GM18951 (cell line): ENCODE measurements around the gene VSTM2B.

Source experiments
- POLR2A ChIP-seq: IDR thresholded peaks from 4 replicates; pipeline ENCODE4 v1.6.1; 2011; ENCODE audit warnings: mild to moderate bottlenecking; ENCODE audit not compliant: insufficient read length, insufficient read depth; ENCODE audit errors: extremely low read depth
- in situ Hi-C: fragments of 300-500 bp; cut with MboI; formaldehyde crosslinking; loops from one replicate; pipeline ENCODE4 v1.12.0; 2022; ENCODE audit warnings: low sequenced_read_pairs, mixed read lengths, inconsistent platforms; ENCODE audit not compliant: unreplicated experiment

VSTM2B gene

GRCh38 chr19:29526730-29527499, 1.1 kb downstream of the VSTM2B start:
- in situ Hi-C loops, result no loop called here
- no peak for TF ChIP-seq POLR2A

GRCh38 chr19:29527500-29528328, 1.9 kb downstream of the VSTM2B start:
- no peak for TF ChIP-seq POLR2A
- in situ Hi-C loops, result no loop called here

GRCh38 chr19:29528350-29528945, 2.7 kb downstream of the VSTM2B start:
- in situ Hi-C loops, result no loop called here
- TF ChIP-seq POLR2A, result no peak

- in situ Hi-C loops, result no loop called here
- TF ChIP-seq POLR2A, result no peak
Observed at GRCh38 chr19:29528946-29529645, 3.3 kb downstream of the VSTM2B start.

- no peak for TF ChIP-seq POLR2A
- in situ Hi-C loops, result no loop called here
Observed at GRCh38 chr19:29529646-29530539, 4.1 kb downstream of the VSTM2B start.

- TF ChIP-seq POLR2A, result no peak
- in situ Hi-C loops, result no loop called here
Observed at GRCh38 chr19:29530540-29531457, 5.0 kb downstream of the VSTM2B start.

- TF ChIP-seq POLR2A, result no peak
- in situ Hi-C loops, result no loop called here
Observed at GRCh38 chr19:29531458-29532025, 5.7 kb downstream of the VSTM2B start.

- in situ Hi-C loops, result no loop called here
- no peak for TF ChIP-seq POLR2A
Observed at GRCh38 chr19:29532097-29532496, 6.3 kb downstream of the VSTM2B start.

GRCh38 chr19:29532956-29533355, 7.2 kb downstream of the VSTM2B start:
- in situ Hi-C loops, result no loop called here
- TF ChIP-seq POLR2A, result no peak

GRCh38 chr19:29533578-29534544, 8.1 kb downstream of the VSTM2B start:
- TF ChIP-seq POLR2A, result no peak
- in situ Hi-C loops, result no loop called here
